Hippocampal formation (tissue), 2 donors: ENCODE data around the gene YIF1A.
"Not testable (repeated sequence)": the region's sequence is repeated elsewhere in the genome, so short reads cannot be mapped to it uniquely, and the experiment has no call there.

Experiments used
- DNase-seq, 2 donors: peaks; one replicate each; lab custom pipeline; 2025; lab: John Stamatoyannopoulos, UW

Gene YIF1A

DNA sequence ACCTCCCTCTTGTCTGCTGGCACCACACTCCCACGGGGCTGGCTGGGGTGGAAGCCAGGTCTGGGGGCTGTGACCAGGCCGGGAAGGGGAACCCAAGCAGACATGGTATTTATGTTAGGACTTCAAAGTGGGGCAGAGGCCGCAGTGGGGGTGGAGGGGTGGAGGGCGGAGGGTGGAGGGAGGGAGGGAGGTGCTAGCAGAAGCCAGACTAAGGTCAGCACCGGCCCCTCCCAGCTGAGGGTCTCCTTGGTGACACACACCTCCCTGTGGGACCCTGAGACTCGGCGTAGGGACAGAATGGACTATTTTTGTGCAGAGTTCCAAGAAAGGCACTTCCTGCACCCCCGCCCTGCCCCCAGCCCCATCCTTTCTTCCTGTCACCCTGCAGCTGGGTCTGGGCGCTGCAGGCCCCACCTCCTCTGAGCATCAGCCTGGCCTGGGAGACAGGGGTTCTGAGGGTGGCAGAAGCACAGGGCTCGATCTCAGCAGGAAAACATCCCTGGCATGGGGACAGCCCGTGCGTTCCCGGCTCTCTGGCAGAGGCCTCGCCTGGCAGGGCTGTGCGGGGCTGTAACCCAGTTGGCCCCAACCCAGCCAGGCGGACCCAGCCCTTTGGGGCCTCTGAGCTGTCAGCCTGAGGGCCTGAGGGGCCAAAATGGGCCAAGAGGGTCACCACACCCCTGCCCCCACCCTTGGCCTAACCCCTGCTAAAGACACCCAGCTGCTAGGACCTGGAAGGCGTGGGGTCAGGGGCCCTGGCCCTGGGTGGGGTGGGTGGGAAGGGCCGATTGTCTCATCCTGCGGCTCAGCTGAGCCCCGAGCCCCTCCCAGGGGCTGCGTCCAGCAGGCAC, 37.5 kb upstream of the YIF1A start:
- DNase-seq, result no peak

DNA sequence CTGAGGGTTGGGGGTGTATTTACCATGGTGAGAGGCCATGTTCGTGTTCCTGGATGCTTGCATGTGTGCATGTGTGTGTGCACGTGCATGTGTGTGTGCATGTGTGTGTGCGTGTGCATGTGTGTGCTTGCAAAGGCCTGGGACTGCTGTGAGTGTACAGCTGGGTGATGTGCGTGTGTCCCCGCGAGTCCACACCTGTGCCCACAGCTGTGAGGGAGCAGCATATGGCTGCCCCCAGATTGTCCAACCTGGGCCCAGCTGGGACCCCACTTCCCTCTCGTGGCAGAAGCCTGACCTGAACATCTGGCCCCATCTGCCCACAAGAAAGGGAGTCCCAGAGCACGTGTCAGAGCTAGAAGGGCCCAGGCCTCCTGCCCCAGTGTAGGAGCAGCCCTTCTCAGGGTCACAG, 36.3 kb upstream of the YIF1A start:
- DNase-seq, result no peak

DNA sequence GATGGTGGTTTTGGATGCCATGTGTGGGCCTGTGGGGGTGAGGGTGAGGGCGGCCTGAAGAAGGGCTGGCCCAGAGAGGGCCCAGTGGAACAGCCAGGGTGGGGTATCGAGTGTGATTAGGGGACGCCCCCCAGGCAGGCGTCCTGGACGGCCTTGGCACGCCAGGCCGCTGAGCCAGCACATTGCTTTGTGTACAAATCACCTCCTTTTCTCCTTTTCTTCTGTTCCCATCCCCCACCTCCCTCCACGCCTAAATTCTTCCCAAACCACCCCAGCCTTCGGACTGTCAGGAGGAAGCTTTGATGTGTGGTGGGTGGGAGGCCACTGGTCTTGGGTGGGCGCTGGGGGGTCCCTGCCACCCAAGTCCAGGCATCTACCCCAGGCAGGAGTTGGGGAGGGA, 35.7 kb upstream of the YIF1A start:
- no peak for DNase-seq

DNA sequence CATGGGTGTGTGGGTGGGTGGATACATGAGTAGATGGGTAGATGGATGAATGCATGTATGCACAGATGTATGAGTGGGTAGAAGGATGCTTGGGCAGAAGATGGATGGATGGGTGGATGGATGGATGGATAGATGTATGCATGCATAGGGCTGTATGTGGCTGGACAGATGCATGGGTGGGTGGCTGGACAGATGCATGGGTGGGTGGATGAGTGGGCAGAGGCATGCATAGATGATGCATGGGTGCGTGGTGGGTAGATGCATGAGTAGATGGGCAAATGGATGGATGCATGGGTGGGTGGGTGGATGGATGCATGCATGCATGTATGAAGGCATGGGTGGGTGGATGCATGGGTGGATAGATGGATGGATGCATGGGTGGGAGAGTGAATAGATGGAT, 34.7 kb upstream of the YIF1A start:
- DNase-seq, result no peak

DNA sequence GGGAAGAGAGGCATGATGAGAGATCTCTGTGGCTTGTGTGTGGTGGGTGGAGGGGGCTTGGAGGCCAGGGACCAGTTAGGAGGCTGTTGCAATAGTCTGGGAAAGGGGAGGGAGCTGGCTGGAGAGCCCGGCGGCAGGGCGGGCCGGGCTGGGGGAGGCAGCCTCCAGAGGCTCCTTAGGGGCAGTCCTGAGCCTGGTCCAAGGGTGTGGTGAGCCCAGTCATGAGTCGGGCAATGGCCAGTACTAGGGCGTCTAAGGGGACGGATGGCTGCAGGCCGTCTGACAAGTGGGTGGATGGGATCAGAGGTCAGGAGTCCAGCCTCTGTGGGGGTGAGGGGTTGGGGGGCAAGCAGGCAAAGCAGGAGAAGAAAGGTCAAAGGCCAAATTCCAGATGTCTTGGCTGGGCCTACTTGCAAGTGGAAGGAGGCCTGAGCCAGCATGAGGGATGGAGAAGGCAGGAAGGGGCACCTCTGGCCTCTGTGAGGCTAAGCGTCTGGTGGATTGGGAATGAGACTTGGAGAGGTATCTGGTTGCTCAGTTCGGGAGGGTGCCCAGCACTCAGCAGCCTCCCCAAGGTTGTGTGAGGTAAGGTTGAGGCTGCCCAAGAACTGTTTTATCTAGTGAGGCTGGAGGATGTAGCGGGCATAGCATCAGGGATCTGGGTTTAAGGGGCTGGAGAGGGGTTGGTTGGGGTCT, 33.9 kb upstream of the YIF1A start:
- no peak for DNase-seq

DNA sequence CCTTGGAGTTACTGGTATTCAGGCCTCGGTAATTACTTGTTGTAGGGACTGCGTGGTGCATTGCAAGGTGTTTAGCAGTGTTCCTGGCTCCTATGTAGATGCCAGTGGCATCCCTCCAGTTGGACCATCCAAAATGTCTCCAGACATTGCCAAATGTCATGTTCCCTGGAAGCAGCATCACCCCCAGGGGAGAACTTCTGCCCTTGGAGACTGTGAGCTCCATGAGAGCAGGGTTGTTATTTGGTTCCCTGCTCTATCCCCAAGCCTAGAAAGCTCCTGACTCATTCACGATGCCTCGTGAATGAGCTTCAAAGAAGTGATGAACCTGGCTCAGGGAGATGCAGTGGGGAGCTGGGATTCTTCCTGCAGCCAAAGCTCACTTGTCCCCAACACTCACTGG, 32.7 kb upstream of the YIF1A start:
- no peak for DNase-seq

DNA sequence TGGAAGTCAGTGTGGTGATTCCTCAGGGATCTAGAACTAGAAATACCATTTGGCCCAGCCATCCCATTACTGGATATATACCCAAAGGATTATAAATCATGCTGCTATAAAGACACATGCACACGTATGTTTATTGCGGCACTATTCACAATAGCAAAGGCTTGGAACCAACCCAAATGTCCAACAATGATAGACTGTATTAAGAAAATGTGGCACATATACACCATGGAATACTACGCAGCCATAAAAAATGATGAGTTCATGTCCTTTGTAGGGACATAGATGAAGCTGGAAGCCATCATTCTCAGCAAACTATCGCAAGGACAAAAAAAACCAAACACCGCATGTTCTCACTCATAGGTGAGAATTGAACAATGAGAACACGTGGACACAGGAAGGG, 31.8 kb upstream of the YIF1A start:
- DNase-seq, result not testable (repeated sequence)

DNA sequence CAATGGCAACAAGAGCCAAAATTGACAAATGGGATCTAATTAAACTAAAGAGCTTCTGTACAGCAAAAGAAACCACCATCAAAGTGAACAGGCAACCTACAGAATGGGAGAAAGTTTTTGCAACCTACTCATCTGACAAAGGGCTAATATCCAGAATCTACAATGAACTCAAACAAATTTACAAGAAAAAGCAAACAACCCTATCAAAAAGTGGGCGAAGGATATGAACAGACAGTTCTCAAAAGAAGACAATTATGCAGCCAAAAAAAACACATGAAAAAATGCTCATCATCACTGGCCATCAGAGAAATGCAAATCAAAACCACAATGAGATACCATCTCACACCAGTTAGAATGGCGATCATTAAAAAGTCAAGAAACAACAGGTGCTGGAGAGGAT, 31.3 kb upstream of the YIF1A start:
- DNase-seq, result not testable (repeated sequence)

DNA sequence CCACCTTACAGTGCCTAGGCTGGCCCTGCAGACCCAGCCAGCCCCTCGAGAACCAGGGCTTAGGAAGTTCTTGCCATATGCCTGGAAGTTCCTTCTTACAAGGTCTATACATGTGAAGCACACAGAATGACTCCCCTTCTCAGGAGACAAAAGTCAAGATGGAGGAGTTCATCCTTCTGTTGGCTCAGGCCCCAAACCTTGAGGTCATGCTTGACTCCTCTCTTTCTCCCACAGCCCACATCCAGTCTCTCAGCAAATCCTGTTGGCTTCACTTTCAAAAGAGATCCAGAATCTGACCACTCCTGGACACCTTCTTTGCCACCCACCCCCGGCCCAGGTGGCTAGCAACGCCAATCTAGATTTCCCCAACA, 29.6 kb upstream of the YIF1A start:
- DNase-seq, result no peak

DNA sequence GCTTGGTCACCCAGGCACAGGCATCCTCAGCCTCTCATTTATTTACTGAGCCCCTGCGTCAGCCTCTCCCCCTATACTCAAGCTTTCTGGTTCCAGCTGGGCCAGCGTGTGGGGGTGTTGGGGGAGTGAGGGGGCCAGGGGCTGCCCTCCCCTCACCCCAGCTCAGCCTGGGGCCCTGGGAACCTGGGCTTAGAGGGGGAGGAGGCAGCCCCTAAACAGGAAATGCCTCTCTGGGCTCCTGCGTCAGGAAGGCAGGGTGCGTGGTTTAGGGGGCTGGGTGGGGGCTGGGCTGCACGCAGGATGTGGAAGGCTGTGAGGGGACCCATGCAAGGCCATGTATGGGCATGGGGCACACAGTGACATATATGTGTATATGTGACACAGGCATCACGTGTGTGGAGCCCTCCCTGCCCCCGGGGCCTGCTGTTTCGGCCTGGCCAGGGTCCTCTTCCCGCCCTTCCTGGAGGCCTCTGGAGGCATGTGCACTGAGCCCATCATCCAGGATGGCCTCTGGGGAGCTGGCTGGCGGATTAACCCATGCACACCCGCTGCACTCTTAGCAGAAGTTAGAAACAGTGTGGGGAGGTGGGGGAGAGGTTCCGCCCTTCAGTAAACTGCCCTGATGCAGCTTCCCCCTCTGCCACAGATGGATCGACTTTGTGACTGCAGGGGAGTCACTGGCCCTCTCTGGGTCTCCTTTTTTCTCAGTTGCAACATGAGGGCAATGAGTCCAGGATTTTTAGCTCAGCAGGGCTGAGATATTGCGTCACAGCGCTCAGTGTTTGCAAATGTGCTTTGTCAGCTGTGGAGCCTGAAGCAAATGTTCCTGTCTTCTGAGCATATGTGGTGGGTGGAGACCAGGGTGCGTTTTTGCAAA, 29.0 kb upstream of the YIF1A start:
- DNase-seq, result no peak

DNA sequence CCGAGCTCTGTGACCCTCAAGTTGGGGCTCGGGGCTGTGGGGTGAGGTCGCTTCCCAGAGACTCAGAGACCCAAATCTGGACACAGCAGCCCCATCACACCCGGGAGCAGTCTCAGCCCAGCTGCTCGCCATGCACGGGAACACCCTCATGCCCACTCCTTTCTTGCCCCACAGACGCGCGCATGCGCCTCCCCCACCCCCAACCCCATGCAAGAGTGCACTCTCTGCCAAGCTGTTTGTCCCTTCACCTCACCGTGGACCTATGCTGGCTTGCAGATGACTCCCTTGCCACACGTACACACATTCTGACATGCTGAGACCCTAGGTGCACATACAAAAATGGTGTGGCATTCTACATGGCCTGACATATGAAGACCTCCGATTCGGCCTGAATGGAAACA, 28.4 kb upstream of the YIF1A start:
- no peak for DNase-seq

DNA sequence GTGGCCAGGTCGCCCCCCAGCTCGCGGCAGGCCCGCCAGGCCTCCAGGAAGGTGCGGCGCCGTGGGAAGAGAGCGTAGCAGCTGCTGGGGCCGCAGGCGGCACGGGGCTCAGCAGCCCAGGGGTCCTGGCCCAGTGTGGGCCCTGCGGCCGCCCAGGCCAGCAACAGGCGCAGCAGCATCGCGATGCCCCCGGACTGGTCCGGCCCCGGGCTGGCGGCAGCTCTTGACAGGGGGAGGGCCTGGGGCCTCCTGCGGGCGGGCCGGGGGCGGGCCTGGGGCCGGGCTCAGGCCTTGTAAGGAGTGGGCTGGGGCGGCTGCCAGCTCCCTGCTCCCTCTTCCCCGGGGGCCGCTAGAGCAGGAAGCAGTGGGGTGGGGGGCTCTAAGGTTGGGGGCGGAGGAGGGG, 27.9 kb upstream of the YIF1A start, which contains the start of gene CD248:
Gene CD248 (minus strand): TSS at position 196 of the 403 bp plus-strand sequence. CDS start 17 bp downstream, at position 179.
- DNase-seq, result no peak

DNA sequence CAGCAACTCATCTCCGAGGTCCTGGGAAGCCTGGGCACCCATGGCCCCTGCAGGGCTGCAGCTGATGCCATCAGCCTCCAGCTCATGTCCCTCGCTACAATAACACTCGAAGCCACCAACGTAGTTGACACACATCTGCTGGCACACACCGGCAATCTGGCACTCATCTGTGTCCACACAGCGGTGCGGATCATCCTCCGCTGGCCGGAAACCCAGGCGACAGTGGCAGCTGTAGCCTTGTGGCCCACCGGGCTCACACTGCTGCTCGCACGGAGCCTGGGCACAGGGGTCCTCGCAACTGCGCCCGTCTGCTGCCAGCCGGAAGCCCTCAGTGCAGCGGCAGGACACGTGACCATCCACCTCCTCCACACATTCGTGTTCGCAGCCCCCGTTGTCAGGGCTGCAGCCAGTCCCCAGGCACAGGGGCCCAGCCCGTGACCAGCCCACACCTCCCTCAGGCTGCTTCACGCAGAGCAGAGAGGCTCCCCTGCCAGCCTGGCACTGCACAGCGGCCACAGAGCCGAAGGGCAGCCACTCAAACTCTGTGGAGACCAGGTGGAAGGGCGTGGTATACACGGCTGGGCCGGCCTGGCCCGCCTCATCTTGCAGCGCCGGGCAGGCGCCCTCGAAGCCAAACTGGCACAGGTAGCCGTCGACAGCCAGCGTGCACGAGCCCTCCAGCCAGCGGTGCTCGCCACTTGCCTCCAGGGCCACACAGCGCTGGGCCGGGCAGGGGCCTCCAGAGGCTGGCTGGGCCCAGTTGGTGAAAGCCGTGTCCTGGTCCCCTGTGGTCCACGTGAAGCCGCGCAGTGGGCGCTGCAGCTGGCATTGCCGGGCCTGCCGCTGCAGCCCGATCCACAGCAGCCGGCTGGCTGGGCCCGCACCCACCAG, 27.2 kb upstream of the YIF1A start:
- DNase-seq, result no peak

DNA sequence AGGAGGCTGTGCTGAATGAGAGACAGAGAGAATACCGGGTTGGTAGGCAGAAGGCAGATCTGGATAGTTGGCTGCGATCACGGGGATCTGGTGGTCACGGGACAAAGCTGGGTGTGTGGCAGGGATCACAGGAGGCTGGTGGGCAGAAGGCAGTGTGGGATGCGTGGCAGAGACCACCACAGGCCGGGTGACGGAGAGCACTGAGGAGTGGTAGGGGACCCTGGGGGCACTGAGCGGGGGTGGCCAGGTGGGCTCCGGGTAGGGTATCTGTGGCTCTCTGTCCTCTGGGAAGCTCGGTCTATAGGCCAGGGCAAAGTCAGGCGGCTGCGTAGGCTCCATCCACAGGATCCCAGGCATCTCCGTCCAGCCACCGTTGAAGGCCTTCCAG, 26.5 kb upstream of the YIF1A start:
- DNase-seq, result no peak

DNA sequence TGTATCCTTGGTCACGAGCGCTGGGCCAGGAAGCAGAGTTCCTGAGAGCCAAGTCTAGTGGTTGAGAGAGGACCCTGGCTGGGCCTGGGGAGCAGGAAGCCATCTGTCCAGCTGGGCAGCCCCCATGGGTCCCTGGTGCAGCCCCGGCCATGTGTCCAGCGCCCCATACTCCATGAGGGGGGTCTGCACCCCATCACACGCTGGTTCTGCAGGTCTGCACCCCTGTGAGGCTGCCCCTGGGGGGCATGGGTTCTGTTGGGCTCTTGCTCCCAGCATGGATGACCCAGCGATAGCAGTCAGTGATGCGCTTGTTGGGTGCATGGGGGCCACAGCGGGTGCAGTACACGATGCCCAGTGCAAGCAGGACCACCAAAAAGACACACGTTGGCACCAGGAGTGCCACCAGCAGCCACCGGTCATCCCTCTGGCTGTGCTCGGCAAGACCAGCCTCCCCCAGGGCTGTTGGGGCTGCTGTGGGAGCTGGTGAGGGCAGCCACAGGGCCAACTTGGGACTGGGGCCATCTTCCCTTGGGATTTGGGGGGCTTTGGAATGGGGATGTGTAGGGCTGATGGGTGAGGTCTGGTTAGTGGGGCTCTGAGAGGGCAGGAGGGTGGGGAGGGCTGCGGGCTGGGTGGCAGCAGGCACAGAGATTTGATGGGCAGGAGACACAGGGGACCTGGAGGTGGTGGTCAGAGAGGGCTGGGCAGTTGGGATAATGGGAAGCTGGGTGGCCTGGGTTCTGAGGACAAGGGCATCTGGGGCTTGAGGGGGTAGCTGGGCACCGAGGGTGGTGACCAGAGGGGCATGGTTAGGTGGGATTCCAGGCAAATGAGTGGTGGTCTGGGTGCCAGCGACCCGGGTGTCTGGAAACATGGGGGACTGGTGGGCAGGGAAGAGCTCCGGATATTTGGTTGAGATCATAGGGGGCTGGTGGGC, 25.9 kb upstream of the YIF1A start:
- no peak for DNase-seq

DNA sequence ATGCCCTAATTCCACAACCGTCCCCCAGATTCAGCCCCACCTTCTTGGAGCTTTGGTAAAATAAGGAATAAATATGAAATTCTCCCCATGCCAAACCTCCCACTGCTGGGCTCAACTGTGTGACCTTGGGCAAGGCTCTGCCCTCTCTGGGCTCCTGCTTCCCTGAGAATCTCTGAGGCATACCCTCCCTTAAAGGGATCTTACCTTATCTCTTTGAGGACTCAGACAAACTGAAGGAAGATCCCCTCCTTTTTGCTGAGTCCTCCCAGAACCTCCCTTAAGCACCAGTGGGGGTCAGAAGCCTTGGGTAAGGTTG, 25.2 kb upstream of the YIF1A start:
- no peak for DNase-seq

DNA sequence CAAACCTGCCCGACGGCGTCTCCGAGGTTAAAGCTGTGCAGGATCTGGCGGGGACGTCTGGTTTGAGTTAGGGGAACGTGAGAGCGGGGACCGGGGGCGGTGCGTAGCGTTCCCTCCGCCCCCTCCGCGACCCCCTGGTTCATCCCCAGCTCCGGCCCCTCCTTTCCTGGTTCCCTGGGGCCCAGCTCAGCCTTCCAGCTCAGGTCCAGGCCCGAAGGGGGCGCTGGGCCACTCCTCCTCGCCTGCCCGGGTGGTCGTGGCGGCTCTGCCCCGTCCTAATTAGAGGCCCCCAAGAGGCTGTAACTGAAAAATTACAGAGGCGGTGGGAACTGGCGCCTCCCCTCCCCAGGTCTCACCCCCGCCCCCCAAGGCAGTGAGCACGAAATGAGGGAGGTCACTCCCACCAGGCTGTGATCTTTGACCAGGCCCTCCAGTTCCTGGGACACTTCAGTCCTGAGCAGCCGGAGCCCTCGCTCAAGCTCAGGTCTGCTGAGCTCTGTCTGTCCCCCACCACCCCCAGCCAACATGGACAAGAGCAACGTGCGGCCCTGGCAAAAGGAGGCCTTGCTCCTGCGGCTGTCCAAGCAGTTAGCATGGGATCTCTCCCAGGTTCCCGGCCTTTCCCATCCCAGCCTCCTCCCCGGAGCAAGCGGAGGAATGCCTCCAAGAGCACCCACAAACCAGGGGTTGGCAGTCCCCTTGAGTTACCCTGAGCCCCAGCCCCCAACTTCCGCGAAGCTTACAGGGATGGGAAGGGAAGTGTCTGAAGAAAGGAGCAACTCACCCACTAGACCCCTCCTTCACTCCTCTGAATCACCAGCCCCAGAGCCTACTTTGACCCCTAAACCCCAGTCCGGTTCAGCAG, 24.6 kb upstream of the YIF1A start:
- no peak for DNase-seq

DNA sequence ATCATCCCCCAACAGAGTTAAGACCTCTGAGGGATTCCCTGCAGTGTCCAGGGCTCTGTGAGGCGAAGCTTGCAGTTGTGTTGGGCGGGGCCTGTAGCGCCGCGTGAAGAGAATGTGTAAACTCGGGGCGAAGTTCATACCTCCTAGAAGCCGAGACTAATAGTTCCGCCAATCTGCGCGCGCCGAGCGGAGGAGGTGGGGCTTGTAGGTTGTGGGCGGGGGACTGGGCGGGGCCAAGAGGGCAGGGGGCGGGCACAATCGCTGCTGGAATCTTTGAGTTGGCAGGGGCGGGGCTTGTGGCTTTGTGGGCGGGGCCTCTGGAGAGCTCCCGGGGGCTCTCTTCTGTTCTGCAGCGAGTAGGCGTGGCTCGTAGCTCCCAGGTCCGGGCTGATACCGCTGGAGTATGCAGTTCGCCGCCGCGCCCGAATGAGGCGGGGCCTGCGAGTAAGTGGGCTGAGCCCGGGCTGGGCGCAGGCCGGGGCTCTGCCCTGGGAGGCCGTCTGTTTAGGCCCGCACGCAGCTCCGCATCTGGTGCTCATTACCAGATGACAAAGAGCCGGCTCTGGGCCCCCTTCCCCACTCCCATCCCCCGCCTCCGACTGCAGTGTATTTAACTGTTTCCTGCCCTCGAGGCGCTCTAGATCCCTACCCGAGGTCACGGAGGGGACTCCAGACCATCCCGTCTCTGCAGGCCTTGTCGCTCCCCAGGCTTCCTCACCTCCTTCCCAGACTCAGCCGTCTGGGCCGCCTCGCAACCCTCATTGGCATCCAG, 23.8 kb upstream of the YIF1A start:
- DNase-seq, result peak; percentile 92 to 95
